NB4 (cell line): ENCODE results near the gene TLE3.

Experiments used
- DNase-seq: peaks from one replicate; pipeline ENCODE4 v3.0.0; 2010; ENCODE audit warnings: low read depth
- H3K4me3 ChIP-seq: one replicate; pipeline ENCODE4 v1.5.1; 2011; ENCODE audit warnings: mild to moderate bottlenecking, low read depth, low read length, moderate library complexity
- MYC ChIP-seq: IDR thresholded peaks from 2 replicates; pipeline ENCODE4 v1.6.1; 2011; ENCODE audit warnings: low read depth, low read length
- POLR2A ChIP-seq: IDR thresholded peaks from 2 replicates; pipeline ENCODE4 v1.6.1; 2011; ENCODE audit warnings: mild to moderate bottlenecking; ENCODE audit not compliant: insufficient read length; ENCODE audit errors: extremely low read depth
- TF ChIP-seq, protein P1 (sequence below): IDR thresholded peaks from one replicate; pipeline ENCODE4 v1.5.1; 2012; ENCODE audit warnings: low read depth, low read length
- TF ChIP-seq, protein P2 (sequence below): IDR thresholded peaks from 2 replicates; pipeline ENCODE4 v1.6.1; 2011; ENCODE audit warnings: low read depth, low read length

The TLE3 gene

DNA sequence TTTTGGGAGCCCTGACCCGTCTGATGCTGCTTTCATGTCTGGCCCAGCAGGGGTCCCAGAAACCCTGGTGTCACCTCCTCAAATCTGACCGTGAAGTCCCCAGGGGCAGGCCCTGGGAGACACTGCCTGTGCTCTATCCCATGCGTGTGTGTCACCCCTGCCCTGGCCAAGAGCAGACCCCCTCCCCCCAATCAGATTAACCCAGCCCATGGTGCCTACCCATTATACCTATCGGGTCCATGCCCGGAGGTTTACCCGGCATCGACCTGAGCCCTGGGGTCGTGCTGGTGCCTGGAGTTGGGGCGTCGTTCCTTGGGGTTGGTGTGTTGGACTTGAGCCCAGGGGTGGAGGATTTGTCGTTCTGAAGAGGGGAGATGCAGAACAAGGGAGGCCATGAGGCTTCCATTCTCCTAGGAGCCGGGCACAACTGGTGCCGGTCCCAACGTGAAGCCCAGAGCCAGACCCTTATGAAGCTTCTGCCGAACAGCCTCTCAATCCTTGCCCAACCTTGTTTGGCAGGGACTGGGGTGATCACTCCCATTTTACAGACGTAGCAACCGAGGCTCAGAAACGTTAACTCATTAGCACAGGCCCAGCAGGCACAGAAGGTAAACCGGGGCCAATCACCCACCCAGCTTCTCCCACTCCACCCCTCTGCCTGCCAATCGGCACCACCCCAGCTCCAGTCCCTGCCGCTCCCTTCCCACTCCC lies 39.6 kb downstream of the TLE3 start:
- TF ChIP-seq MYC (no peak), POLR2A (no peak)
- TF ChIP-seq, protein P1, sequence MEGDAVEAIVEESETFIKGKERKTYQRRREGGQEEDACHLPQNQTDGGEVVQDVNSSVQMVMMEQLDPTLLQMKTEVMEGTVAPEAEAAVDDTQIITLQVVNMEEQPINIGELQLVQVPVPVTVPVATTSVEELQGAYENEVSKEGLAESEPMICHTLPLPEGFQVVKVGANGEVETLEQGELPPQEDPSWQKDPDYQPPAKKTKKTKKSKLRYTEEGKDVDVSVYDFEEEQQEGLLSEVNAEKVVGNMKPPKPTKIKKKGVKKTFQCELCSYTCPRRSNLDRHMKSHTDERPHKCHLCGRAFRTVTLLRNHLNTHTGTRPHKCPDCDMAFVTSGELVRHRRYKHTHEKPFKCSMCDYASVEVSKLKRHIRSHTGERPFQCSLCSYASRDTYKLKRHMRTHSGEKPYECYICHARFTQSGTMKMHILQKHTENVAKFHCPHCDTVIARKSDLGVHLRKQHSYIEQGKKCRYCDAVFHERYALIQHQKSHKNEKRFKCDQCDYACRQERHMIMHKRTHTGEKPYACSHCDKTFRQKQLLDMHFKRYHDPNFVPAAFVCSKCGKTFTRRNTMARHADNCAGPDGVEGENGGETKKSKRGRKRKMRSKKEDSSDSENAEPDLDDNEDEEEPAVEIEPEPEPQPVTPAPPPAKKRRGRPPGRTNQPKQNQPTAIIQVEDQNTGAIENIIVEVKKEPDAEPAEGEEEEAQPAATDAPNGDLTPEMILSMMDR = no peak
- TF ChIP-seq, protein P2, sequence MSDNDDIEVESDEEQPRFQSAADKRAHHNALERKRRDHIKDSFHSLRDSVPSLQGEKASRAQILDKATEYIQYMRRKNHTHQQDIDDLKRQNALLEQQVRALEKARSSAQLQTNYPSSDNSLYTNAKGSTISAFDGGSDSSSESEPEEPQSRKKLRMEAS = no peak
- H3K4me3 ChIP-seq = no peak overlapping the region
- DNase-seq = no peak

DNA sequence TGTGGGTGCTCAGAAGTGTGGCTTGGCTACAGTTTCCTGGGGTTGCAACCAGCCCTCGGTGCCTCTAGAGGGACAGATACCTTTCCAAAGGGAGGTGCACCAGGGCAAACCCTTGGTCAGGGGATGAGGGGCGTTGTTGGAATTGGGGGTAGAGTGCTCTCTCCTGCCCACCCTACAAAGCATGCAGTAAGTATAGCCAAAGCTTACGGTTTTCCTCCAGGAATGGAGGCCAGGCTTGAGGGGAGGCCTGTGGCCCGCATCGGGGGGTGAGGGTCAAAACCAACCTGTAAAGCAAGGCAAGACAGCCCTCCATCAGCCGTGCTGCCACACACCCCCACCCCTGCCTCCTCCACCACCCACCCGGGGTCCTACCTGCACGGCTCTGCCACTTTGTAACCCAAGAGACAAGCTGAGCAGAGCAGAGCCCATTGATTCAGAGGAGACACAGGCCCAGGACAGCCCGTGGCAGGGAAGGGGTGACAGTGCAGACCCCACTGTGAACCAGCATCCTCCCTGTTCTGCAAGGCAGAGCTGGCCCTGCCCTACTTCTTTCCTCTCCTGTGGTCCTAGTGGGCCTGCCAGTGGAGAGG lies 41.5 kb downstream of the TLE3 start:
- no peak overlapping the region for H3K4me3 ChIP-seq
- TF ChIP-seq MYC (no peak), POLR2A (no peak)
- TF ChIP-seq, protein P2 = no peak
- TF ChIP-seq, protein P1 = no peak
- no peak for DNase-seq

DNA sequence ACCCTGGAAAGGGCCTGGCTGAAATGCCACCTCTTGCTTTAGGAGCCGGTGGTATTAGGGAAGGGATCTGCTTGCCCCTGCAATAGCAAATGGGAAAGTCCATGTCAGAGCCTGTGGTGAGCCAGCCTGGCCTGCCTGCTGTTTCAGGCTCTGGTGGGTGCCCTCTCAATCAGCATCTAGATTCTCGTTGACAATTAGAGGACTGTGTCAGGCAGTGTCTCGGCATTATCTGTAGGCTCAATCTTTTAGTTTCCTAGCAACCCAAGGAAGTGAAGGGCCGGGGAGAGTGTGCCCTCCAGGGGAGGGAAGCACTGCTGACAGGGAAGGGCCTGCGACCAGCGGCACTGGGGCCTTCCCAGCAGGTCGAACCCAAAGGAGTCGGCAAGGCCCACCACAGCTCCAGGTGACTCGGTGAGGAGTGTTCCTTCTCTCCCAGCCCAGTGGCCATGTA lies 42.1 kb downstream of the TLE3 start:
- TF ChIP-seq, protein P2 = no peak
- no peak for TF ChIP-seq POLR2A
- TF ChIP-seq, protein P1 = no peak
- TF ChIP-seq MYC = no peak
- no peak overlapping the region for H3K4me3 ChIP-seq
- no peak for DNase-seq

DNA sequence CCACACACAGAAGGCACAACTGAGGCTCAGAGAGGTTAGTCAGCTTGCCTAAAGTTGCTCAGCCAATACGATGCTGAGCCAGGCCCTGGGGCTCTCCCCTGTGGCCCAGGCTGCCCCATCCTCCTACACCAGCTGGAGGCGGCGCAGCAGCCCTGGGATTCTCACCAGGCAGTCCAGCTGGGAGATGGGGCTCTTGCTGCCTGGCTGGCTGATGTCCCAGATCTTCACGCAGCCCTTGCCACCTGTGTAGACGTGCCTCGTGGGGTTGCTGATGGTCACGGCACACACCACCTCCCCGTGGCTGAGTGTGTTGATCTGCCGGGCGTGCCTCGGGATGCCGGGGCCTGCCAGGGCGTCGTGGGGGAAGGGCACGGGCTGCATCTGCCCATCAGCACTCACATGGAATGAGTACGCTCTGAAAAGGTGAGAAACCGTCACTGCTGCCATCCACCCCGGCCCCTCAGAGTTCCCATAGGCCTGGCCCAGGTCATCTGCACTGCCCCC lies 42.8 kb downstream of the TLE3 start:
- no peak for DNase-seq
- no peak overlapping the region for H3K4me3 ChIP-seq
- TF ChIP-seq POLR2A (no peak), MYC (no peak)
- TF ChIP-seq, protein P2 = no peak
- TF ChIP-seq, protein P1 = no peak

DNA sequence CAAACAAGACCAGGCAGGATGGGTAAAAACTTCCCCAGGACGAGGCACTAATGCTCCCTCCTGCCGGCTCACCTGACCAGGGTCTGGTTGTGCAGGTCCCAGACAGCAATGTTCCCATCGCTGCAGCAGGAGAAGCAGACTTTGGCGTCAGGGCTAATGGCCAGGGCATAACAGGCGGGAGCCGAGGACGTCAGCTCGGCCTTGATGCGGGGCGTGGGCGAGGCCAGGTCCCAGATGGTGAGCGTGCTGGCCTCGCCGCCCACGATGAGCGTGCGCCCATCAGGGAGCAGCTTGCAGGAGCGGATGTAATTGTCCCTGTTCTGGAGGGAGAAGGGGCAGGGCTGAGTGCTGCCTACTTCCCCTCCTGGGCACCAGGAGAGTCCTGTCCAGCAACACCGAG lies 43.4 kb downstream of the TLE3 start:
- no peak overlapping the region for H3K4me3 ChIP-seq
- DNase-seq = no peak

More for the DNA sequence above, 43.4 kb downstream of the TLE3 start:
- TF ChIP-seq POLR2A = no peak
- TF ChIP-seq, protein P2 = no peak
- TF ChIP-seq, protein P1 = no peak
- no peak for TF ChIP-seq MYC
